HEK293T (cell line): ENCODE measurements around the gene SLC24A4.

Source experiments
- CTCF ChIA-PET: fragments of 350-600 bp; formaldehyde crosslinking; extraction: SDS; loops from one replicate; lab custom pipeline; 2021; ENCODE audit warnings: antibody characterized with exemption, inconsistent platforms; lab: Yijun Ruan, JAX
- POLR2A ChIA-PET: fragments of 350-600 bp; formaldehyde crosslinking; extraction: SDS; loops from one replicate; lab custom pipeline; 2020; ENCODE audit warnings: antibody characterized with exemption, inconsistent platforms; lab: Yijun Ruan, JAX
- DNase-seq: peaks from one replicate; pipeline ENCODE4 v3.0.0; 2012; ENCODE audit warnings: mixed read lengths; ENCODE audit errors: extremely low spot score
- ARNT ChIP-seq: fragments of 450-650 bp; IDR thresholded peaks from 2 replicates; pipeline ENCODE4 v1.6.1; 2017; ENCODE audit warnings: mild to moderate bottlenecking
- BHLHE40 ChIP-seq: fragments of 450-650 bp; IDR thresholded peaks from 2 replicates; pipeline ENCODE4 v1.6.1; 2016; ENCODE audit warnings: mild to moderate bottlenecking, moderate library complexity, borderline replicate concordance
- CTBP1 ChIP-seq: fragments of 450-650 bp; IDR thresholded peaks from 2 replicates; pipeline ENCODE4 v1.6.1; 2016; ENCODE audit warnings: borderline replicate concordance
- ELF4 ChIP-seq: fragments of 450-650 bp; IDR thresholded peaks from 2 replicates; pipeline ENCODE4 v1.6.1; 2017; ENCODE audit warnings: antibody characterized with exemption
- FOXA1 ChIP-seq: fragments of 450-650 bp; IDR thresholded peaks from 2 replicates; pipeline ENCODE4 v1.6.1; 2016; ENCODE audit warnings: mild to moderate bottlenecking
- FOXK2 ChIP-seq: fragments of 450-650 bp; IDR thresholded peaks from 2 replicates; pipeline ENCODE4 v1.6.1; 2016; ENCODE audit warnings: mild to moderate bottlenecking
- FOXM1 ChIP-seq: fragments of 450-650 bp; IDR thresholded peaks from 2 replicates; pipeline ENCODE4 v1.6.1; 2017; ENCODE audit warnings: mild to moderate bottlenecking, borderline replicate concordance
- HDGF ChIP-seq: fragments of 450-650 bp; IDR thresholded peaks from 2 replicates; pipeline ENCODE4 v1.6.1; 2017; ENCODE audit warnings: antibody characterized with exemption, borderline replicate concordance
- L3MBTL2 ChIP-seq: fragments of 450-650 bp; conservative IDR thresholded peaks from 2 replicates; pipeline ENCODE4 v1.6.1; 2016; ENCODE audit warnings: mild to moderate bottlenecking
- LEF1 ChIP-seq: fragments of 450-650 bp; IDR thresholded peaks from 2 replicates; pipeline ENCODE4 v1.6.1; 2017; ENCODE audit warnings: mild to moderate bottlenecking, borderline replicate concordance
- NFRKB ChIP-seq: fragments of 450-650 bp; IDR thresholded peaks from 2 replicates; pipeline ENCODE4 v1.6.1; 2016; ENCODE audit warnings: mild to moderate bottlenecking, moderate library complexity
- SP1 ChIP-seq: fragments of 450-650 bp; IDR thresholded peaks from 2 replicates; pipeline ENCODE4 v1.6.1; 2017
- SUZ12 ChIP-seq: fragments of 450-650 bp; IDR thresholded peaks from 2 replicates; pipeline ENCODE4 v1.6.1; 2016; ENCODE audit warnings: mild to moderate bottlenecking
- TARDBP ChIP-seq: fragments of 450-650 bp; IDR thresholded peaks from 2 replicates; pipeline ENCODE4 v1.6.1; 2016
- ZNF384 ChIP-seq: fragments of 450-650 bp; IDR thresholded peaks from 2 replicates; pipeline ENCODE4 v1.6.1; 2016
- TF ChIP-seq, protein P1 (sequence below): fragments of 450-650 bp; IDR thresholded peaks from 2 replicates; pipeline ENCODE4 v1.6.1; 2016

Gene SLC24A4

DNA sequence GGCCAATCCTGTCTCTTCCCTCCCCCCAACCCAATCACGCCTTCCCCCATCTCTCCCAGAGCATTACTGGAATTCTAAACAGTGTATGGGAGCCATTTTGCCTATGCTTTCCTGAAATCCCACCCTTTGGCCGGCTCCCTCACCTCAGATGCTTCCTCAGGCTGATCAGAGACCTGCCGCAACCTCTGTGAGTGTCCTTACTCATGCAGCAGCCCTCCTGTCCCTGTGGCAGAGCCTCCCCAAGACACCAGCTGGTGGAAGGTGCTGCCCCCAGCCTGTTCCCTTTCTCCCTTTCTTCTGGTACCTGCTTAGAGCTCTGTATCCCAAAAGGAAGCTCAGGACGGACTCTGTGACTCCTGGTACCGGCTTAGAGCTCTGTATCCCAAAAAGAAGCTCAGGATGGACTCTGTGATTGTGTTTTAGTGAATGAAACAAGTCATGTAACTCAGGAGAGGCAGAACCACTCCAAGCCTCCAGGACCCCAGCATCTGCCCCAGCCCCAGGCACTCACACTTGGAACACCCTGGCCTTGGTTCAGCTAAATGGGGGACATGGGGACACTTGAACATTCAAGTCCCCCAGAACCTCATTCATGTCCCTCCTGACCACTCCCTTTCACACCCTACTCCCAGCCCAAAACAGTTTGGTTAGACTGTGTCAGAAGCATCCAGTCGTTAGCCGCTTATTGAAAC lies 161.3 kb downstream of the SLC24A4 start:
- CTCF ChIA-PET: no interaction called here
- POLR2A ChIA-PET: no interaction called here
- DNase-seq: no peak
- TF ChIP-seq FOXK2: no peak
- no peak for TF ChIP-seq FOXA1
- no peak for TF ChIP-seq BHLHE40
- no peak for TF ChIP-seq SP1
- TF ChIP-seq LEF1: no peak
- no peak for TF ChIP-seq ZNF384
- TF ChIP-seq HDGF: no peak
- no peak for TF ChIP-seq ELF4
- no peak for TF ChIP-seq FOXM1
- TF ChIP-seq, protein P1, sequence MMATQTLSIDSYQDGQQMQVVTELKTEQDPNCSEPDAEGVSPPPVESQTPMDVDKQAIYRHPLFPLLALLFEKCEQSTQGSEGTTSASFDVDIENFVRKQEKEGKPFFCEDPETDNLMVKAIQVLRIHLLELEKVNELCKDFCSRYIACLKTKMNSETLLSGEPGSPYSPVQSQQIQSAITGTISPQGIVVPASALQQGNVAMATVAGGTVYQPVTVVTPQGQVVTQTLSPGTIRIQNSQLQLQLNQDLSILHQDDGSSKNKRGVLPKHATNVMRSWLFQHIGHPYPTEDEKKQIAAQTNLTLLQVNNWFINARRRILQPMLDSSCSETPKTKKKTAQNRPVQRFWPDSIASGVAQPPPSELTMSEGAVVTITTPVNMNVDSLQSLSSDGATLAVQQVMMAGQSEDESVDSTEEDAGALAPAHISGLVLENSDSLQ: no peak
- no peak for TF ChIP-seq SUZ12
- no peak for TF ChIP-seq L3MBTL2
- TF ChIP-seq CTBP1: no peak
- no peak for TF ChIP-seq ARNT
- no peak for TF ChIP-seq NFRKB
- TF ChIP-seq TARDBP: no peak

DNA sequence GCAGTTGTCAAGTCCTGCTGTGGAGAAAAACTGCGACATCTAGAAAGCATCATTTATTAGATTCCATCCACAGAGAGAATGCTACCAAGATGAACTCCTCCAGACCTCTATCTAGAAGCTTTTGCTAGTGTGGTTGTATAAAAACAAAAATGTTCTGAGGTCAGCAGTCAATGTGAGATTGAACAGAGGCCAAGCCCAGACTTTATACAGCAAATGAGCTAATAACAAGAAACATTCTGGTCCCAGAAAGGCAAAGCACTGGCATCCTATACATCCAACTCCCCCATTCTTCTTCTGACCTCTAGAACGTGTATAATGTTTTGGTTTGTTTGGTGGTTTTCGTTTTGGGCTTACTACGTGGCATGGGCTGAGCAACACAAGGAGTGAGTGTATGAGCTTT lies 163.9 kb downstream of the SLC24A4 start:
- ChIA-PET CTCF (no interaction called here), POLR2A (no interaction called here)
- TF ChIP-seq FOXM1 (no peak), TARDBP (no peak), ARNT (no peak), FOXK2 (no peak), LEF1 (no peak), FOXA1 (no peak)
- TF ChIP-seq, protein P1: no peak

DNA sequence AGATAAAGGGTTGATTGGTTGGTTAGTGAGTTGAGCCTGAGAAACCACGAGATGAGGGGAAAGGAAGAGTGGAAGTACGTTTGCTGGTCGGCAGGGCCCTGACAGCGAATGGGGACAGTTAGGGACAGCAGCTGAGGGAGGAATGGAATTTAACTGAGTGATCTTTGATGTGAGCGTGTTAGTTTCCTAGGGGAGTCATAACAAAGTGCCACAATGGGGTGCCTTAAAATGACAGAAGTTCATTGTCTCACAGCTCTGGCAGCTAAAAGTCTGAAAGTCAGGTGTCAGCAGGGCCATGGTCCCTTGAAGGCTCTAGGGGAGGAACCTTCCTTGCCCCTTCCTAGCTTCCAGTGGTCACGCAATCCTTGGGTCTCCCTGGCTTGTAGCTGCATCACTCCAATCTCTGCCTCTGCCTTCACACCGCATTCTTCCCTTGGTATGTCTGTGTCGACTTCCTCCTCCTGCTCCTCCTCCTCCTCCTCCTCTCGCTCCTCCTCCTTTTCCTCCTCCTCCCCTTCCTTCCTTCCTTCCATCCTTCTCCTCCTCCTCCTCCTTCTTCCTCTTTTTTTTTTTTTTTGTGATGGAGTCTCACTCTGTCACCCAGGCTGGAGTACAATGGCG lies 164.7 kb downstream of the SLC24A4 start:
- ChIA-PET CTCF (no interaction called here), POLR2A (no interaction called here)
- no peak for DNase-seq
- TF ChIP-seq ARNT (no peak), LEF1 (no peak), FOXA1 (no peak), ZNF384 (no peak), FOXK2 (no peak), CTBP1 (no peak), HDGF (no peak), L3MBTL2 (no peak)

More for the DNA sequence above, 163.9 kb downstream of the SLC24A4 start:
- DNase-seq: no peak

DNA sequence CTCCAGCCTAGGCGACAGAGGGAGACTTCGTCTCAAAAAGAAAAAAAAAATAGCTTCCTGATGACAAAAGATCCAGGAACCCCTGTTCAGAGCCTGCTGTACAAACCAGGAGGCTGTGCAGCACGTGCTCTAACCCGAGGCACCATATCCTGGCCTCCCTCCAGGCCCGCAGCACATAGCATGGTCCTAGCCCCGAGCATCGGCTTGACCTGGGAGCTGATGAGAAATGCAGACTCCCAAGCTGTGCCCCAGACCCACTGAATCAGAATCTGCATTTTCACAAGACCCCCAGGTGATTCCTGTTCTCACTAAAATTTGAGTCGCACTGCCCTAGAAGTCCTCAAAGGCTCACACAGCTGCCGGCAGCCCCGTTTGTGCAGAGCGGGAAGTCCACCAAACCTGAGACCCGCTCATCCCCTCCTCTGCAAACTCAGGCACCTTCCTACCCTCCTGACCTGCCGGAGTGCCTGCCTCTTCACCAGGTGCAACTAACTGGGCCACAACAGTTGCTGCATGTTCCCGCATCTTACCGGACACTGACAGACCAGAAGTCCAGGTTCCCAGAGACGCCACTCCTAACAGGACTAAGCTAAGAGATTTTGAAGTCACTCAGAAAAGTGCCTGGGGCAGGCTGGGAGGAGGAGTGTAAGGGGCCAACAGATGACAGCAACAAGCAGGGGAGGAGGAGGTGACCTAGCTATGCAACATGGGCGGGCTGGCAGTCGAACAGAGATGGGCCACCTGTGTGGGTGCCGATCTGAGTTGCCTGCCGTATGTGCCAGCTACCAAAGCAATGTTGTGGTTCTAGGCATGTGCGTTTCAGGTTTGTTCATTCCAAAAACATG lies 166.7 kb downstream of the SLC24A4 start:
- CTCF ChIA-PET: no interaction called here
- TF ChIP-seq SP1 (no peak), ARNT (no peak), CTBP1 (no peak), TARDBP (no peak), FOXM1 (no peak), ELF4 (no peak), LEF1 (no peak), FOXA1 (no peak), NFRKB (no peak), ZNF384 (no peak), SUZ12 (no peak), HDGF (no peak), L3MBTL2 (no peak)
- TF ChIP-seq, protein P1: no peak

DNA sequence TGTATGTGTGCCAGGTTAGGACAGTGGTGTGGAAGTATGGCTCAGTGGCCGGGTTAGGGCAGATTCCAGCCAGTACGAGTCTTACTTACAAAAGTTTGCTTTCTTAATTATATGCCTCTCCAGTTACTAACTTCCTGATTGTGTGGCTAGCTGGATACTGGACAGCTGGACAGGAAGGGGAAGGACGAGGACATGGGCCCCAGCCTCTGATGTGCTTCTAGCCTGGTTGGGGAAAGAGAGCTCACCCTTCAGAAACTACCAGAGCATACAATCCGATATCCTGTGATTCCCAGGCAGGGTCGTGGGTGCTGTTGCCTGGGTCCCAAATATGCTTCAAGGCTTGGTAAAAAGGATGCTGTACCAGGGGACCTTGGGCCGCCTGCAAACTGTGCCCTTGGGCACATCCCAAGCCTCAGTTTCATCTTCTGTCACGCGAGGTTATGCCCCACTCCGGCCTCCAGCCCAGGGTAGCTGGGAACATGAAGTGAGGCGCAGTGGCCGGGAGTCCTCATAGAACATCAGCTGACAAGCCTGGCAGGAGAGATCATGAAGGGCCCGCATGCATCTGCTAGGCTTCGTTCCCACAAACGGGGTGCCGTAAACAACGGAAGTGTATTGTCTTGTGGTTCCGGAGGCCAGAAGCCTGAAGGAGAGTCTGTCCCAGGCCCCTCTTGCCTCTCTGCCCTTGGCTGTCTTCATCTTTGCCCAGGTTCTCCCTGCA lies 167.4 kb downstream of the SLC24A4 start:
- ChIA-PET POLR2A (no interaction called here), CTCF (interaction anchor here (0.7 kb wide), 1 partner anchor 36 kb away, joined by 4 read pairs; no protein-coding TSS in a partner anchor)
- TF ChIP-seq FOXA1: no peak
- no peak for TF ChIP-seq SP1
- no peak for DNase-seq

More for the DNA sequence above, 166.7 kb downstream of the SLC24A4 start:
- DNase-seq: no peak
- POLR2A ChIA-PET: no interaction called here

DNA sequence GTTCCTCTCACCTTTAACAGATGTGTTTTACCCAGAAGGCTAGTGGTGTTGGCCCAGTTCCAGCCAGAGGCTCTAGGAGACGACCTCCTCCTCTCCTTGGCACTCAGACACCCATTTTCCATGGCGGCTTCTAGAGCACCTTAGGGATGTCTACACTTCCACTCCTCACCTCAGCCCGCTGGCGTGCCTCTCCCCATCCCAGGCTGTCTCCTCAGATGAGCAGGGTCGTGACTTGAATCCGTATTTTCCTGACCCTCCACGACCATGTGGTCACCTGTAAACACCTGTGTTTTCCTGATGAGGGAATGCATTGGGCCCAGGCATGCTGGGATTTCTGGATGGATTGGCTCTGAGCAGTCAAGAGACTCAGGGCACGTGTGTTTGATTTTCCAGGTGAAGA lies 168.8 kb downstream of the SLC24A4 start:
- CTCF ChIA-PET: no interaction called here
- POLR2A ChIA-PET: no interaction called here
- TF ChIP-seq ARNT (no peak), SP1 (no peak), FOXA1 (no peak), ELF4 (no peak), LEF1 (no peak), BHLHE40 (no peak), SUZ12 (no peak), FOXK2 (no peak), TARDBP (no peak), ZNF384 (no peak), FOXM1 (no peak), CTBP1 (no peak), HDGF (no peak)
- no peak for DNase-seq
